ENCODE data around the gene WDFY2.

The WDFY2 gene

DNA sequence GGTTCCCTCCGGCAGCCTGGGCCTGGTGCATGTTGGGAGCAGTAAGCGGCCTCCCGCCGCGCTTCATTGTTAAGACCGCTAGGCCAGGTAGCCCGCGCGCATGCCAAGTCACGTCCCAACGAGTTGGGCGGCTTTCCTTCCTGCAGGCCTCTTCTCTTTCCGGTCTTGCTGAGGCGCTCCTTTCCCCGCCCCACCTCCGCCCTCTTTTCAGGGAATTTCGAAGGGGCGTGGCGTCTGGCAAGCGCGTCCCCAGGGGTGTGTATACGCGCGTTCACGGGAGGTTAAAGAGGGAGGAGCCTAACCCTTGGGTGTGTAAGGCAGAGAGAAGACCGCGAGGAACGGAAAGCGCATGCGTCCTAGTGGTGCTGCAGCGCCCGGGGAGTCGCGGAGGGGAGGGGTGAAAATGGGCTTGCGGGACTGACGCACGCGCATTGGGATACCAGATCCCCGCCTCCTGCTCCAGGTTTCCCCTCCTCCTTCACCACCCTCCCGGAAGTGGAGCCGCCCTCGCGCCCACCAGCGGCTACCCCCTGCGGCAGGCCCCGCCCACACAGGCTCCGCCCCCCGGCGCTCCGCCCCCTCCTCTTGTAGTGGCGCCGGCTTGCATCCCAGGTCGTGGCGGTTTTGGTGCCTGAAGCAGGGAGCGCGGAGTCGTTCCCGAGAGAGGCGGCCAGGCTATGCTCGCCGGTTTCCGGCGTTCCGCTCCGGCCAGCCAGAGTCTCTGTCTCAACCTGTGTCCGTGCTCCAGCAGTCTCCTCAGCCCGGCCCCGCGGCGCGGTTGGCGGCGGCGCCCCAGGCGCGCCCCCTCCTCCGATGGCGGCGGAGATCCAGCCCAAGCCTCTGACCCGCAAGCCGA lies at the start of gene WDFY2:
Gene WDFY2 (plus strand): TSS at position 588 of the 856 bp plus-strand sequence. CDS start 226 bp downstream, at position 814.
- peak; percentile 24 for TF ChIP-seq EZH2 (IDR thresholded peaks at IDR 0.05; ENCODE audit: borderline replicate concordance, low read depth, low read length, severe bottlenecking)
- TF ChIP-seq, protein P1, sequence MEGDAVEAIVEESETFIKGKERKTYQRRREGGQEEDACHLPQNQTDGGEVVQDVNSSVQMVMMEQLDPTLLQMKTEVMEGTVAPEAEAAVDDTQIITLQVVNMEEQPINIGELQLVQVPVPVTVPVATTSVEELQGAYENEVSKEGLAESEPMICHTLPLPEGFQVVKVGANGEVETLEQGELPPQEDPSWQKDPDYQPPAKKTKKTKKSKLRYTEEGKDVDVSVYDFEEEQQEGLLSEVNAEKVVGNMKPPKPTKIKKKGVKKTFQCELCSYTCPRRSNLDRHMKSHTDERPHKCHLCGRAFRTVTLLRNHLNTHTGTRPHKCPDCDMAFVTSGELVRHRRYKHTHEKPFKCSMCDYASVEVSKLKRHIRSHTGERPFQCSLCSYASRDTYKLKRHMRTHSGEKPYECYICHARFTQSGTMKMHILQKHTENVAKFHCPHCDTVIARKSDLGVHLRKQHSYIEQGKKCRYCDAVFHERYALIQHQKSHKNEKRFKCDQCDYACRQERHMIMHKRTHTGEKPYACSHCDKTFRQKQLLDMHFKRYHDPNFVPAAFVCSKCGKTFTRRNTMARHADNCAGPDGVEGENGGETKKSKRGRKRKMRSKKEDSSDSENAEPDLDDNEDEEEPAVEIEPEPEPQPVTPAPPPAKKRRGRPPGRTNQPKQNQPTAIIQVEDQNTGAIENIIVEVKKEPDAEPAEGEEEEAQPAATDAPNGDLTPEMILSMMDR (IDR thresholded peaks at IDR 0.05; ENCODE audit: borderline replicate concordance, extremely low read depth, low read length, poor library complexity, severe bottlenecking): no peak
- DNase-seq (peak; percentile 99), ATAC-seq (ENCODE audit: insufficient read depth, low read depth) (peak; percentile 85)
- no peaks in the 10 kb centered on the region for H3K9me3 ChIP-seq (ENCODE audit: insufficient read depth, low read length, severe bottlenecking)
- H3K79me2 ChIP-seq (ENCODE audit: insufficient read depth, low read length): peaks cover 32% of the 10 kb centered on the region
- H2AFZ ChIP-seq (ENCODE audit: low read depth, low read length): peak within 1 kb of the TSS; percentile 87
- peaks cover 31% of the 10 kb centered on the region for H3K4me1 ChIP-seq (ENCODE audit: insufficient read depth, low read length)
- H3K27me3 ChIP-seq (ENCODE audit: insufficient read depth, low read length, poor library complexity): no peaks in the 10 kb centered on the region
- peak within 1 kb of the TSS; percentile 89 for H3K9ac ChIP-seq (ENCODE audit: low read depth, low read length)
- peak within 1 kb of the TSS; percentile 67 to 85 for H3K4me3 ChIP-seq (ENCODE audit: low read depth in 1 of 2, low read length in 2 of 2)
- H4K20me1 ChIP-seq (ENCODE audit: insufficient read depth, low read length): no peaks in the 10 kb centered on the region; the same call in 1 of the 2 replicates
- peak within 1 kb of the TSS; percentile 88 for H3K27ac ChIP-seq (ENCODE audit: low read length)
- H3K36me3 ChIP-seq (ENCODE audit: insufficient read depth, low read length): no peaks in the 10 kb centered on the region; the same call in 1 of the 2 replicates
- H3K4me2 ChIP-seq (ENCODE audit: insufficient read depth, low read length): peak within 1 kb of the TSS; percentile 93

- TF ChIP-seq, protein P1 (IDR thresholded peaks at IDR 0.05; ENCODE audit: borderline replicate concordance, extremely low read depth, low read length, poor library complexity, severe bottlenecking): no peak
- Histone ChIP-seq H3K4me2 (ENCODE audit: insufficient read depth, low read length) (no peak overlapping the region), H3K4me1 (ENCODE audit: insufficient read depth, low read length) (no peaks in the 10 kb centered on the region), H3K9ac (ENCODE audit: low read depth, low read length) (no peak overlapping the region), H3K4me3 (ENCODE audit: low read depth in 1 of 2, low read length in 2 of 2) (no peak overlapping the region), H3K79me2 (ENCODE audit: insufficient read depth, low read length) (no peaks in the 10 kb centered on the region), H3K36me3 (ENCODE audit: insufficient read depth, low read length) (no peaks in the 10 kb centered on the region), H4K20me1 (ENCODE audit: insufficient read depth, low read length) (no peaks in the 10 kb centered on the region), H3K27me3 (ENCODE audit: insufficient read depth, low read length, poor library complexity) (no peaks in the 10 kb centered on the region), H3K27ac (ENCODE audit: low read length) (no peak overlapping the region), H3K9me3 (ENCODE audit: insufficient read depth, low read length, severe bottlenecking) (no peaks in the 10 kb centered on the region), H2AFZ (ENCODE audit: low read depth, low read length) (no peak overlapping the region)
- no peak for DNase-seq
- no peak for ATAC-seq (ENCODE audit: insufficient read depth, low read depth)
Measured at GRCh38 chr13:51538591-51539179, 45.6 kb upstream of the WDFY2 start.

DNA sequence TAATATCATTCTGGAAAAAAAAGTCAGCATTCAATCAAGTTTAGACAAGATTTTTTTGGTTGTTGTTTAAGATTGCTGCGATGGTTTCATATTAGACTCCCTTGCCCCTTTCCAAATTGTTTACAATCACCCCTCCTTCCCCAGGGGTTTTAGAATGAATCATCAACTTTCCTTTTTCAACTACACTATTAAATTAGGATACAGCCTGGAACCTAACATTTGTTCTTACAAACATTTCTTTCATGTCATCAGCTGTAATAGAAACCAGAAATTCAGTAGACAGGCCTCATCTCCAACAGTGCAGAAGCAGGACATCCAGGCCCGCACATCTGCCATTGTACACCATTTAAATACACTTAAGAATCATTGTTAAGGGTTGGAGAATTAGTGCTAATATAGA lies 44.4 kb upstream of the WDFY2 start:
- no peaks in the 10 kb centered on the region for H4K20me1 ChIP-seq (ENCODE audit: insufficient read depth, low read length)
- TF ChIP-seq EZH2 (IDR thresholded peaks at IDR 0.05; ENCODE audit: borderline replicate concordance, low read depth, low read length, severe bottlenecking): no peak
- TF ChIP-seq, protein P1 (IDR thresholded peaks at IDR 0.05; ENCODE audit: borderline replicate concordance, extremely low read depth, low read length, poor library complexity, severe bottlenecking): no peak
- ATAC-seq (ENCODE audit: insufficient read depth, low read depth) (no peak), DNase-seq (no peak)
- no peak overlapping the region for H2AFZ ChIP-seq (ENCODE audit: low read depth, low read length)
- no peak overlapping the region for H3K27ac ChIP-seq (ENCODE audit: low read length)
- no peak overlapping the region for H3K4me2 ChIP-seq (ENCODE audit: insufficient read depth, low read length)
- H3K27me3 ChIP-seq (ENCODE audit: insufficient read depth, low read length, poor library complexity): no peaks in the 10 kb centered on the region
- H3K9me3 ChIP-seq (ENCODE audit: insufficient read depth, low read length, severe bottlenecking): no peaks in the 10 kb centered on the region
- H3K9ac ChIP-seq (ENCODE audit: low read depth, low read length): no peak overlapping the region
- H3K4me1 ChIP-seq (ENCODE audit: insufficient read depth, low read length): no peaks in the 10 kb centered on the region
- no peaks in the 10 kb centered on the region for H3K79me2 ChIP-seq (ENCODE audit: insufficient read depth, low read length)
- no peaks in the 10 kb centered on the region for H3K36me3 ChIP-seq (ENCODE audit: insufficient read depth, low read length)
- H3K4me3 ChIP-seq (ENCODE audit: low read depth in 1 of 2, low read length in 2 of 2): no peak overlapping the region
